ENCODE measurements around the gene EXOC6B.
"Not testable (repeated sequence)": the region's sequence is repeated elsewhere in the genome, so short reads cannot be mapped to it uniquely, and the experiment has no call there.

- not testable (repeated sequence) for TF ChIP-seq SUZ12 (IDR thresholded peaks at IDR 0.05; ENCODE audit: extremely low read depth, insufficient read depth, insufficient read length); YY1 (IDR thresholded peaks at IDR 0.05; ENCODE audit: insufficient read depth, insufficient read length); ZNF274 (IDR thresholded peaks at IDR 0.05; ENCODE audit: low read depth, low read length)
Measured at GRCh38 chr2:72484622-72485021, 341.2 kb downstream of the EXOC6B start.

Data from NT2/D1 (cell line).